ENCODE results near the gene GRIA3.

Gene GRIA3

GRCh38 chrX:123189338-123189737, 5.3 kb downstream of the GRIA3 start:
- Histone ChIP-seq H4K91ac (ENCODE audit: low read depth, low read length, poor library complexity) (no peak overlapping the region), H4K8ac (ENCODE audit: low read depth, low read length) (no peak overlapping the region), H2BK12ac (ENCODE audit: low read length) (no peak overlapping the region), H2AK5ac (ENCODE audit: low read depth, low read length) (no peak overlapping the region), H3K9ac (ENCODE audit: low read depth, low read length, poor library complexity) (no peak overlapping the region), H3K4me1 (ENCODE audit: control insufficient read depth in 2 of 2, insufficient read depth in 1 of 2, low read depth in 1 of 2, low read length in 2 of 2) (peaks cover 0 to 2% of the 10 kb centered on the region in 2 donors), H3K4ac (ENCODE audit: low read length) (no peak overlapping the region), H3K36me3 (replicated peaks in 1 of 2; ENCODE audit: control insufficient read depth in 2 of 2, insufficient read depth in 2 of 2, low read length in 2 of 2) (no peaks in the 10 kb centered on the region), H3K23ac (ENCODE audit: low read depth, low read length, poor library complexity) (no peak overlapping the region), H3K14ac (ENCODE audit: low read length) (no peak overlapping the region), H2BK120ac (ENCODE audit: low read depth, low read length) (no peak overlapping the region), H3K27ac (replicated peaks; ENCODE audit: low read length) (no peak overlapping the region), H2BK15ac (ENCODE audit: low read length) (no peak overlapping the region), H3K79me1 (ENCODE audit: low read depth, low read length) (no peaks in the 10 kb centered on the region), H2BK5ac (ENCODE audit: low read length) (no peak overlapping the region), H3K4me3 (ENCODE audit: low read length in 2 of 2) (no peak overlapping the region), H3K9me3 (replicated peaks in 1 of 2; ENCODE audit: control insufficient read depth in 2 of 2, insufficient read depth in 1 of 2, low read depth in 1 of 2, low read length in 2 of 2) (no peaks in the 10 kb centered on the region), H3K18ac (ENCODE audit: low read length) (no peak overlapping the region), H3K4me2 (ENCODE audit: insufficient read depth, low read length, poor library complexity, severe bottlenecking) (no peak overlapping the region), H2AFZ (ENCODE audit: low read length) (no peak overlapping the region), H3K27me3 (ENCODE audit: control insufficient read depth in 3 of 3, insufficient read depth in 3 of 3, low read depth in 1 of 3, low read length in 3 of 3) (peaks cover 0 to 48% (median 0%) of the 10 kb centered on the region in 3 experiments)
- no peak for DNase-seq (ENCODE audit: low spot score)
- no CpG with 5 or more reads among the region's 8 CpGs for WGBS, 2 donors (ENCODE audit: extremely low coverage in 2 of 2, insufficient read length in 2 of 2, insufficient replicate concordance in 1 of 2)

- Histone ChIP-seq H3K4me1 (ENCODE audit: control insufficient read depth in 2 of 2, insufficient read depth in 1 of 2, low read depth in 1 of 2, low read length in 2 of 2) (peaks cover 0 to 2% of the 10 kb centered on the region in 2 donors), H3K4me3 (ENCODE audit: low read length in 2 of 2) (no peak overlapping the region), H3K27ac (replicated peaks; ENCODE audit: low read length) (no peak overlapping the region), H2AFZ (ENCODE audit: low read length) (no peak overlapping the region), H3K9me3 (replicated peaks in 1 of 2; ENCODE audit: control insufficient read depth in 2 of 2, insufficient read depth in 1 of 2, low read depth in 1 of 2, low read length in 2 of 2) (no peaks in the 10 kb centered on the region), H3K14ac (ENCODE audit: low read length) (no peak overlapping the region), H3K4ac (ENCODE audit: low read length) (no peak overlapping the region), H2AK5ac (ENCODE audit: low read depth, low read length) (no peak overlapping the region), H2BK5ac (ENCODE audit: low read length) (no peak overlapping the region), H4K91ac (ENCODE audit: low read depth, low read length, poor library complexity) (no peak overlapping the region), H3K9ac (ENCODE audit: low read depth, low read length, poor library complexity) (no peak overlapping the region), H4K8ac (ENCODE audit: low read depth, low read length) (no peak overlapping the region), H2BK120ac (ENCODE audit: low read depth, low read length) (no peak overlapping the region), H2BK15ac (ENCODE audit: low read length) (no peak overlapping the region), H3K36me3 (replicated peaks in 1 of 2; ENCODE audit: control insufficient read depth in 2 of 2, insufficient read depth in 2 of 2, low read length in 2 of 2) (no peaks in the 10 kb centered on the region), H3K18ac (ENCODE audit: low read length) (no peak overlapping the region), H3K79me1 (ENCODE audit: low read depth, low read length) (no peaks in the 10 kb centered on the region), H3K4me2 (ENCODE audit: insufficient read depth, low read length, poor library complexity, severe bottlenecking) (no peak overlapping the region), H3K27me3 (ENCODE audit: control insufficient read depth in 3 of 3, insufficient read depth in 3 of 3, low read depth in 1 of 3, low read length in 3 of 3) (peaks cover 0 to 41% (median 0%) of the 10 kb centered on the region in 3 experiments), H2BK12ac (ENCODE audit: low read length) (no peak overlapping the region), H3K23ac (ENCODE audit: low read depth, low read length, poor library complexity) (no peak overlapping the region)
- no peak for DNase-seq (ENCODE audit: low spot score)
- no CpG with 5 or more reads among the region's 6 CpGs for WGBS, 2 donors (ENCODE audit: extremely low coverage in 2 of 2, insufficient read length in 2 of 2, insufficient replicate concordance in 1 of 2)
Observed at GRCh38 chrX:123190096-123190495, 6.0 kb downstream of the GRIA3 start.

- Histone ChIP-seq H4K8ac (ENCODE audit: low read depth, low read length) (no peak overlapping the region), H3K4me1 (ENCODE audit: control insufficient read depth in 2 of 2, insufficient read depth in 1 of 2, low read depth in 1 of 2, low read length in 2 of 2) (peaks cover 0 to 2% of the 10 kb centered on the region in 2 donors), H2AFZ (ENCODE audit: low read length) (no peak overlapping the region), H4K91ac (ENCODE audit: low read depth, low read length, poor library complexity) (no peak overlapping the region), H3K4ac (ENCODE audit: low read length) (no peak overlapping the region), H2BK12ac (ENCODE audit: low read length) (no peak overlapping the region), H2BK15ac (ENCODE audit: low read length) (no peak overlapping the region), H3K36me3 (replicated peaks in 1 of 2; ENCODE audit: control insufficient read depth in 2 of 2, insufficient read depth in 2 of 2, low read length in 2 of 2) (no peaks in the 10 kb centered on the region), H3K14ac (ENCODE audit: low read length) (no peak overlapping the region), H3K79me1 (ENCODE audit: low read depth, low read length) (no peaks in the 10 kb centered on the region), H3K23ac (ENCODE audit: low read depth, low read length, poor library complexity) (no peak overlapping the region), H3K27ac (replicated peaks; ENCODE audit: low read length) (no peak overlapping the region), H3K27me3 (ENCODE audit: control insufficient read depth in 3 of 3, insufficient read depth in 3 of 3, low read depth in 1 of 3, low read length in 3 of 3) (peaks cover 0 to 16% (median 0%) of the 10 kb centered on the region in 3 experiments), H3K4me3 (ENCODE audit: low read length in 2 of 2) (no peak overlapping the region), H2BK5ac (ENCODE audit: low read length) (no peak overlapping the region), H3K18ac (ENCODE audit: low read length) (no peak overlapping the region), H2AK5ac (ENCODE audit: low read depth, low read length) (no peak overlapping the region), H2BK120ac (ENCODE audit: low read depth, low read length) (no peak overlapping the region), H3K9ac (ENCODE audit: low read depth, low read length, poor library complexity) (no peak overlapping the region), H3K4me2 (ENCODE audit: insufficient read depth, low read length, poor library complexity, severe bottlenecking) (no peak overlapping the region), H3K9me3 (replicated peaks in 1 of 2; ENCODE audit: control insufficient read depth in 2 of 2, insufficient read depth in 1 of 2, low read depth in 1 of 2, low read length in 2 of 2) (no peaks in the 10 kb centered on the region)
- DNase-seq (ENCODE audit: low spot score), result no peak
- WGBS, 2 donors (ENCODE audit: extremely low coverage in 2 of 2, insufficient read length in 2 of 2, insufficient replicate concordance in 1 of 2), result no CpG with 5 or more reads among the region's 4 CpGs
Observed at GRCh38 chrX:123193101-123193500, 9.0 kb downstream of the GRIA3 start.

- Histone ChIP-seq H3K27me3 (ENCODE audit: control insufficient read depth in 3 of 3, insufficient read depth in 3 of 3, low read depth in 1 of 3, low read length in 3 of 3) (no peaks in the 10 kb centered on the region), H3K79me1 (ENCODE audit: low read depth, low read length) (no peaks in the 10 kb centered on the region), H3K18ac (ENCODE audit: low read length) (no peak overlapping the region), H3K4me1 (ENCODE audit: control insufficient read depth in 2 of 2, insufficient read depth in 1 of 2, low read depth in 1 of 2, low read length in 2 of 2) (no peaks in the 10 kb centered on the region), H3K36me3 (replicated peaks in 1 of 2; ENCODE audit: control insufficient read depth in 2 of 2, insufficient read depth in 2 of 2, low read length in 2 of 2) (no peaks in the 10 kb centered on the region), H3K4ac (ENCODE audit: low read length) (no peak overlapping the region), H3K14ac (ENCODE audit: low read length) (no peak overlapping the region), H3K9ac (ENCODE audit: low read depth, low read length, poor library complexity) (no peak overlapping the region), H2BK5ac (ENCODE audit: low read length) (no peak overlapping the region), H2BK120ac (ENCODE audit: low read depth, low read length) (no peak overlapping the region), H2AK5ac (ENCODE audit: low read depth, low read length) (no peak overlapping the region), H4K8ac (ENCODE audit: low read depth, low read length) (no peak overlapping the region), H4K91ac (ENCODE audit: low read depth, low read length, poor library complexity) (no peak overlapping the region), H3K9me3 (replicated peaks in 1 of 2; ENCODE audit: control insufficient read depth in 2 of 2, insufficient read depth in 1 of 2, low read depth in 1 of 2, low read length in 2 of 2) (no peaks in the 10 kb centered on the region), H2BK15ac (ENCODE audit: low read length) (no peak overlapping the region), H3K4me3 (ENCODE audit: low read length in 2 of 2) (no peak overlapping the region), H3K23ac (ENCODE audit: low read depth, low read length, poor library complexity) (no peak overlapping the region), H3K4me2 (ENCODE audit: insufficient read depth, low read length, poor library complexity, severe bottlenecking) (no peak overlapping the region), H2BK12ac (ENCODE audit: low read length) (no peak overlapping the region), H3K27ac (replicated peaks; ENCODE audit: low read length) (no peak overlapping the region), H2AFZ (ENCODE audit: low read length) (no peak overlapping the region)
- DNase-seq (ENCODE audit: low spot score), result no peak
- no CpG with 5 or more reads among the region's 1 CpG for WGBS, 2 donors (ENCODE audit: extremely low coverage in 2 of 2, insufficient read length in 2 of 2, insufficient replicate concordance in 1 of 2)
Observed at GRCh38 chrX:123199338-123199737, 15.3 kb downstream of the GRIA3 start.
